ENCODE data around the gene SPP1. TPM values are rescaled to one million over a fixed set of nuclear protein-coding genes. Genes with fewer than 3 reads are reported as not detected.
"Not testable (repeated sequence)": the region's sequence is repeated elsewhere in the genome, so short reads cannot be mapped to it uniquely, and the experiment has no call there.

Gene SPP1
- total RNA-seq, 1 experiment from 2014 or later: not detected

- ChIA-PET POLR2A (ENCODE audit: unreplicated experiment) (no interaction called here), CTCF (no interaction called here)
- no peaks in the 10 kb centered on the region for H4K20me1 ChIP-seq (ENCODE audit: low read length)
- no peak overlapping the region for H3K9ac ChIP-seq (ENCODE audit: low read length)
- ATAC-seq (no peak), DNase-seq (no peak)
- no peaks in the 10 kb centered on the region for H3K27me3 ChIP-seq (ENCODE audit: low read length)
- TF ChIP-seq EZH2phosphoT487 (IDR thresholded peaks at IDR 0.05; ENCODE audit: borderline replicate concordance, low read length) (no peak), EZH2 (IDR thresholded peaks at IDR 0.05; ENCODE audit: low read length, unreplicated experiment) (no peak)
- TF ChIP-seq, protein P1, sequence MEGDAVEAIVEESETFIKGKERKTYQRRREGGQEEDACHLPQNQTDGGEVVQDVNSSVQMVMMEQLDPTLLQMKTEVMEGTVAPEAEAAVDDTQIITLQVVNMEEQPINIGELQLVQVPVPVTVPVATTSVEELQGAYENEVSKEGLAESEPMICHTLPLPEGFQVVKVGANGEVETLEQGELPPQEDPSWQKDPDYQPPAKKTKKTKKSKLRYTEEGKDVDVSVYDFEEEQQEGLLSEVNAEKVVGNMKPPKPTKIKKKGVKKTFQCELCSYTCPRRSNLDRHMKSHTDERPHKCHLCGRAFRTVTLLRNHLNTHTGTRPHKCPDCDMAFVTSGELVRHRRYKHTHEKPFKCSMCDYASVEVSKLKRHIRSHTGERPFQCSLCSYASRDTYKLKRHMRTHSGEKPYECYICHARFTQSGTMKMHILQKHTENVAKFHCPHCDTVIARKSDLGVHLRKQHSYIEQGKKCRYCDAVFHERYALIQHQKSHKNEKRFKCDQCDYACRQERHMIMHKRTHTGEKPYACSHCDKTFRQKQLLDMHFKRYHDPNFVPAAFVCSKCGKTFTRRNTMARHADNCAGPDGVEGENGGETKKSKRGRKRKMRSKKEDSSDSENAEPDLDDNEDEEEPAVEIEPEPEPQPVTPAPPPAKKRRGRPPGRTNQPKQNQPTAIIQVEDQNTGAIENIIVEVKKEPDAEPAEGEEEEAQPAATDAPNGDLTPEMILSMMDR (conservative IDR thresholded peaks at IDR 0.05; ENCODE audit: low read depth, low read length): no peak
- intact Hi-C loops (cut with micrococcal nuclease): no loop called here
- H3K4me2 ChIP-seq (ENCODE audit: low read length): no peak overlapping the region
- H3K4me1 ChIP-seq (ENCODE audit: insufficient read depth, low read length): peaks cover 22% of the 10 kb centered on the region
- peaks cover 19% of the 10 kb centered on the region for H3K79me2 ChIP-seq (ENCODE audit: low read length)
- no peaks in the 10 kb centered on the region for H3K9me2 ChIP-seq (replicated peaks; ENCODE audit: low read length)
- H3K4me3 ChIP-seq (ENCODE audit: low read length): no peak overlapping the region
- H2AFZ ChIP-seq (ENCODE audit: low read length): no peak overlapping the region
- 0 out of 2 replicates have a peak, but pooled peaks cover 6% of the 10 kb centered on the region for H3K9me3 ChIP-seq (ENCODE audit: low read length)
- BruUV-seq (replicated peaks): no TSS peak
- peaks cover 6% of the 10 kb centered on the region; the same call in 1 of the 2 replicates for H3K36me3 ChIP-seq (ENCODE audit: low read depth, low read length)
- no peaks in the 10 kb centered on the region for H3F3A ChIP-seq (ENCODE audit: low read length, unreplicated experiment)
- no peak overlapping the region for H3K27ac ChIP-seq (ENCODE audit: low read length)
Observed at GRCh38 chr4:88021824-88022223, 46.3 kb downstream of the SPP1 start.

GRCh38 chr4:88022289-88022688 lies 46.8 kb downstream of the SPP1 start:
- no peak overlapping the region for H2AFZ ChIP-seq (ENCODE audit: low read length)
- H3K79me2 ChIP-seq (ENCODE audit: low read length): peaks cover 19% of the 10 kb centered on the region
- ChIA-PET CTCF (no interaction called here), POLR2A (ENCODE audit: unreplicated experiment) (no interaction called here)
- H3K9me2 ChIP-seq (replicated peaks; ENCODE audit: low read length): no peaks in the 10 kb centered on the region
- no peaks in the 10 kb centered on the region for H3F3A ChIP-seq (ENCODE audit: low read length, unreplicated experiment)
- no peaks in the 10 kb centered on the region for H4K20me1 ChIP-seq (ENCODE audit: low read length)
- ATAC-seq (no peak), DNase-seq (no peak)
- TF ChIP-seq EZH2phosphoT487 (IDR thresholded peaks at IDR 0.05; ENCODE audit: borderline replicate concordance, low read length) (no peak), EZH2 (IDR thresholded peaks at IDR 0.05; ENCODE audit: low read length, unreplicated experiment) (no peak)
- TF ChIP-seq, protein P1 (conservative IDR thresholded peaks at IDR 0.05; ENCODE audit: low read depth, low read length): no peak
- no peak overlapping the region for H3K27ac ChIP-seq (ENCODE audit: low read length)
- H3K4me3 ChIP-seq (ENCODE audit: low read length): no peak overlapping the region
- no TSS peak for BruUV-seq (replicated peaks)
- H3K27me3 ChIP-seq (ENCODE audit: low read length): no peaks in the 10 kb centered on the region
- no peak overlapping the region for H3K9ac ChIP-seq (ENCODE audit: low read length)
- peaks cover 19% of the 10 kb centered on the region for H3K4me1 ChIP-seq (ENCODE audit: insufficient read depth, low read length)
- H3K9me3 ChIP-seq (ENCODE audit: low read length): 0 out of 2 replicates have a peak, but pooled peaks cover 6% of the 10 kb centered on the region
- intact Hi-C loops (cut with micrococcal nuclease): no loop called here
- H3K4me2 ChIP-seq (ENCODE audit: low read length): no peak overlapping the region
- H3K36me3 ChIP-seq (ENCODE audit: low read depth, low read length): peaks cover 6% of the 10 kb centered on the region; the same call in 1 of the 2 replicates

GRCh38 chr4:88025868-88026661 lies 50.6 kb downstream of the SPP1 start:
- intact Hi-C loops (cut with micrococcal nuclease); H3K79me2 ChIP-seq (ENCODE audit: low read length); POLR2A ChIA-PET (ENCODE audit: unreplicated experiment); H3K27me3 ChIP-seq (ENCODE audit: low read length); H3K4me3 ChIP-seq (ENCODE audit: low read length); H3F3A ChIP-seq (ENCODE audit: low read length, unreplicated experiment); H3K4me1 ChIP-seq (ENCODE audit: insufficient read depth, low read length); H3K4me2 ChIP-seq (ENCODE audit: low read length); H3K36me3 ChIP-seq (ENCODE audit: low read depth, low read length); H3K27ac ChIP-seq (ENCODE audit: low read length); H3K9ac ChIP-seq (ENCODE audit: low read length); BruUV-seq (replicated peaks); H3K9me3 ChIP-seq (ENCODE audit: low read length); DNase-seq; ATAC-seq; H3K9me2 ChIP-seq (replicated peaks; ENCODE audit: low read length); H4K20me1 ChIP-seq (ENCODE audit: low read length); CTCF ChIA-PET; H2AFZ ChIP-seq (ENCODE audit: low read length): not testable (repeated sequence)
